Smooth muscle cell of the brain vasculature (primary cell): ENCODE results near the gene TSKU.

ENCODE experiments used
- DNase-seq: peaks from one replicate; pipeline ENCODE4 v3.0.0-alpha.2; 2012; ENCODE audit warnings: low read depth, low spot score

TSKU gene

GRCh38 chr11:76752321-76753143 lies 30.6 kb upstream of the TSKU start:
- no peak for DNase-seq

GRCh38 chr11:76753449-76753848 lies 29.7 kb upstream of the TSKU start:
- no peak for DNase-seq

DNA sequence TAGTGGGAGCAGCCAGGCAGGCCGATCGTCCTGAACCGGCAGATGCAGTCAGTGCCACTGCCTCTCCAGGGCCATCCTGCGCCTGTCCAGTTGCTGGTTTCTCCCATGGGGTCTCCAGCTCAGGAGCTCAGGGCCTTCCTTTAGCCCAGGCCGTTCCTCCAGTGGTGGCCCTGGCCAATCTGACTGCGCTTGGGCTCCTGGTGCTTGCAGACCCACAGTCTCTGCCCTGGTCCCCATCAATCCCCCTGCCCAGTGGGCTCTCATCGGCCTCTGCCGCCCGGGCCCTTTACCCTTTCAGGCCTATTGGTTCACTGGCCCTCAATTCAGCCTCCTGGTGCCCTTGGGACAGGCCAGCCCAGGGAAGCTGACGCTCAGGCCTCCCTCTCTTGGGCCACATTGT lies 29.2 kb upstream of the TSKU start:
- no peak for DNase-seq

GRCh38 chr11:76756341-76756741 lies 26.8 kb upstream of the TSKU start:
- no peak for DNase-seq

DNA sequence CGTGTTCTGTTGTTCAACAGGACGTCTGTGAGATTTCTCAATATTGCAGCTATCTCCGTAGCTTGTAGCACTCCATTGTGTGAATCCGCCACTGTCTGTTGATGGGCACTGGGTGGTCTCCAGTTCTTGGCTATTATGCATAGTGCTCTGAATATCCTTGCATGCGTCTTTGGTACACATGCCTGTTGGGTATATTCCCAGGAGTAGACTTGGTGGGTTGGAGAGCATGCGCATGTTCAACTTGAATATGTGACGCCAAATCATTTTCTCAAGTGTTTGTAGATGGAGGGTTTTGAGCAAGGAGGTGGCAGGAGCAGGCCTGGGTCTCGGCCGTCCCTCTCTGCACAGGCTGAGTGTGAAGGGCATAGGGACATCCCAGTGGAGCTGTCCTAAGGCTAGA lies 24.8 kb upstream of the TSKU start:
- DNase-seq: no peak

GRCh38 chr11:76759092-76759491 lies 24.1 kb upstream of the TSKU start:
- no peak for DNase-seq

GRCh38 chr11:76759517-76759916 lies 23.6 kb upstream of the TSKU start:
- DNase-seq: no peak

DNA sequence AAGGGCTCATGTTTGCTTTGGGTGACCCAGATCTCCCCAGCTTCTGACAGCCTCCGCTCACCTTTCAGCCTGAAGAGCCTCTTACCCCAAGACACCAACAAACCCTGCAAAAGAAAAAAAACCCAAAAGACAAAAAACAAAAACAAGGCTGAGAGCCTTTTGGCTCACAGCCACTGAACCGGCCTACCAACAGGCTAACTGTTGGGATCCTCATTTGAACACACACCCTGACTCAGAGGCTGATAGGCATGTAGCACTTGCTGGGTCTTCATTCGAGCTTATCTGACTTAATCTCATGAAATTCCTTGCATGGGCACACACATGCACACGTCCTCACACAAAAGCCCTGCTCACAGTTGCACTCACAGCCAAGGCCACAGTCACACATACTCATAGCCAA lies 22.9 kb upstream of the TSKU start:
- no peak for DNase-seq

DNA sequence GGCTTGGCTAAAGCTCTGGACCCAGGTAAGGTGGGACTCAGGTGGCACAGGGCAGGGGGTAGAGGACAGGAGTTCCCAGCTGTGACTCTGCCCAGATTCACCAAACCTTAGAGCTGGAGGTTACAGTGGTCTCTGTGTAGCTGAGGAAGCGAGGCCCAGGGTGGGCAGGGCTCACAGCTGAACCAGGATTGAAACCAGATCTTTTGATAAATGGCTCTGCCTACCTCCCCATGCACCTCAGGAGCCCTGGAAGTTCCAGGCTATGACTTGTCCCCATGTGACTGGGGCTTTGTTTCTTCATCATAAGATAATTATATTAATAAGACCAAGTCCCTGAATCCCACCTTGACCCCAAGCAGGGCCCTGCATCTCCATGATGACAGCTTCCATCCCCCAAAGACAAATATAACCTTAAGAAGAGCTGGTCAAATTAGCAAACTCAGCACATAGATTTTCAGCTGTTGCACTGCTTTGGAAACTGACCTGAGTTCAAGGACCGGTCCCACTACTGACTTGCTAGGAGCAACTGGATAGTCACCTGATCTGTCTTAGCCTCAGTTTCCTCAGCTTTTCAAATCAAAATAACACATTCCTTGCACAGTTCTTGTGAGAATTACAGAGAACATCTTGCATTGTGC lies 21.3 kb upstream of the TSKU start:
- DNase-seq: no peak

GRCh38 chr11:76762356-76762752 lies 20.8 kb upstream of the TSKU start:
- DNase-seq: no peak

DNA sequence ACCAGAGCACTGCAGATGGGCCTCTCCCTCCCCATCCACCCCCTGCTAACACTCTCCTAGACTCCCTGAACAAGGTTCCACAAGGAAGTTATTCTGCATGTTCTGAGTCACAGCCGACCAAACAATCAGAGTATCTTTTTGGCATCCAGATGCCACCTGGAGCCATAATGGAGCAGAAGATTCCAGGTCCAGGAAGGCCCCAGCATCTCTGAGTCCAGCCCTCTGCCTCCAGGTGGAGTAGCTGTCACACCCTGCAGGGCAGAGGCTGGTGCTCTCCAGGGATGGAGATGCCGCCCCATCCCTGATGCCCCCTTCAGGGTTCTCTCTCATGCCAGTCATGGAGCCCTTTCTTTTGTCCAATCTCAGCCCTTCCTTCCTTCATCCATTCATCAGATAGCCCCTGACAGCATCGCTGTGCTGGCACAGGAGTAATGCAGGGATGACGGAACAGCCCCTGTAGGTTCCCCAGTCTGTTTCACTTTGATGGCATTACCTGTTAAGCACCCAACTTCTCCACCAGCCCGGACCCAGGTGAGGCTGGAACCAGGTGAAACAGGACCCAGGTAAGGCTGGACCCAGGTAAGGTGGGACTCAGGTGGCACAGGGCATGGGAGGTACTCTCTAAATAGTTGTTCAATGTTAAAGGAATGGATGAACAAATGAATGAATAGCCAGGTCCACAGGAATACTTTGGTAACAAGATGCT lies 20.1 kb upstream of the TSKU start:
- no peak for DNase-seq

- DNase-seq: no peak
Measured at GRCh38 chr11:76763573-76764346, 19.4 kb upstream of the TSKU start.

- DNase-seq: no peak
Measured at GRCh38 chr11:76764941-76765665, 18.1 kb upstream of the TSKU start.

DNA sequence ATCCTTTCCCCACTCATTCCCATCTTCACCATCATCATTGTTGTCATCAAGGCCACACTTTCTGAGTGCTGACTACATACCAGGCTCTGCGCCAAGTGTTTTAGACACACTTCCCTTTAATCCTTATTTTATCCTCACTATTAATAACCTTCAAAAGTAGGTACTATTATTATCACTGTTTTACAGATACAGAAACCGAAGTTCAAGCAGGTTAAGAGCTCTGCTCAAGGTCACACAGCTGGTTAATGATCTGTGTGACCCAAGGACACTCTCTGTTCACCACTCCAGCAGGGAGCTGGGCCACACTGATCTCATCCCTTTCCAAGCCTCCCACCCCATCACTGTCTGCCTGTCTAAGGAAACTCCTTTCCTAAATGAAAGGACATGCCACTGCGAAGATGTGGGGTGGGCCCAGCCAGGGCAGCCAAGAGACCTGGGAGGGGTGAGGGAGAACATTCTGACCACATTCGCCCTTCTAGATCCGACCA lies 17.2 kb upstream of the TSKU start:
- DNase-seq: no peak

DNA sequence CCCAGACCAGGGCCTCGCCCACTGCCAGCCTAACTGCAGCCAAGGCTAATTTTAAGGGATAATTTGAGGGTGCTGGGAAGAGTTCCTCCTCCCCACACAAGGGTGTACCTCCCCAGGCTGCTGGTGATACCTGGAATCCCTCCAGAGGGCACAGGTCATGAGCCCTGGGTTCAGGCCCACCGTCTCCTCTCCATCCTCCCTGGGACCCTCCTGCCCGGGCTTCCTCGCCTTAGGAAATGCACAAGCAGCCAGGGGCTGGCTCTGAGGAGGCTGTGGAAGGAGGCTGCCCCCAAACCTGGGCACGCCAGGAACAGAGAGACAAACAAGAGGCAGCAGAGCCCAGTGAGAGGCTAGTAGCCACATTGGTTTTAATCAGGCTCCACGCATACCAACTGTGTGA lies 16.6 kb upstream of the TSKU start:
- DNase-seq: no peak

GRCh38 chr11:76767659-76768058 lies 15.5 kb upstream of the TSKU start:
- DNase-seq: no peak

- no peak for DNase-seq
Measured at GRCh38 chr11:76768088-76768908, 14.9 kb upstream of the TSKU start.

- DNase-seq: no peak
Measured at GRCh38 chr11:76768909-76769560, 14.1 kb upstream of the TSKU start.

DNA sequence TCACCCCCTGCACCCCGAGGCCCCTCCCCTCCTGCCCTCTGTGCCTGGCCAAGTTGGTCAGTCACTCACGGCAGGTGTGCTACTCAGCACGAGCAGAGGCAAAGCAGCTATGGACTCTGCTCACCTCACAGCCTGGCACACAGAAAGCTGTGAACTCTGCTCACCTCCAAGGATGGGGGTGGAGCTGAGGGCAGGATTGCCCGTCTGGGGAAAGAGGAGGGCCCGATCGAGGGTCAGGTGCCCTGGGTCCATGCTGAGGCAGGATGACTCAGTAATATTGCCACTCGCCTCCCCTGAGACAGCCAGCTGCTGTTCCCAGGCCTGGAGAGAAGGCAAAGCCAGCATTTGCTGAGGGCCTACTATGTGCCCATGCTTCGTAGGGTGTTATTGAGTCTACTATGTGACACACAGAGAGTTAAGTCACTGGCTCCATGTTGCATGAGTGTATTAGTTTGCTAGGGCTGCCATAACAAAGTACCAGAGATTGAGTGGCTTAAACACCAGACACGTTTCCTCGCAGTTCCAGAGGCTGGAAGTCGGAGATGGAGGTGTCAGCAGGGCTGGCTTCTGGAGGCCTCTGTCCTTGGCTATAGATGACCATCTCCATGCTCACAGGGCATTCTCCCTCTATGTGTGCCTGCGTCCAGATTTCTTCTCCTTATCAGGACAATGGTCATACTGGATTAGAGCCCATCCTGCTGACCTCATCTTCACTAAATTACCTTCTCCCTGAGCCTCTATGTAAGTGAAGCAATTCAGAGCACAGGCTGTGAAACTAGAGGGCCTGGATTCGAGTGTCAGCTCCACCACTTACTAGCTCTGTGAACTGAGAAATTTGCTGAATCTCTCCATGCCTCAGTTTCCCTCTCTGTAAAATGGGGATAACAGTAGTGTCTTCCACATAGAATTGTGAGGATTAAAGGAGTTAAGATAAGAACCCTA lies 13.2 kb upstream of the TSKU start:
- no peak for DNase-seq
